H1 (cell line): ENCODE data around the gene TIMM8B. TPM values are rescaled to one million over a fixed set of nuclear protein-coding genes. Genes with fewer than 3 reads are reported as not detected.

Experiments
- CTCF ChIA-PET: fragments of 300-600 bp; sonication (Branson Sonifier 250); formaldehyde crosslinking; loops from one replicate; lab custom pipeline; 2021; ENCODE audit not compliant: partially characterized antibody; lab: Charles Lee
- POLR2A ChIA-PET: fragments of 300-600 bp; sonication (Branson Sonifier 250); formaldehyde crosslinking; loops from one replicate; lab custom pipeline; 2021; ENCODE audit warnings: inconsistent platforms; ENCODE audit not compliant: partially characterized antibody; lab: Charles Lee
- DNase-seq, 2 experiments: peaks; one replicate each; pipeline versions ENCODE4 v3.0.0 to v3.0.0-alpha.2; 2010 to 2022; ENCODE audit warnings: low spot score in 2 of 2, low read depth in 1 of 2, mixed read lengths in 1 of 2
- FAIRE-seq: peaks from 2 replicates; lab custom pipeline; 2011; peaks lifted over from hg19 to GRCh38; lab: Jason Lieb, UNC
- H2AFZ ChIP-seq: 2 replicates; pipeline ENCODE4 v1.8.1; 2012; ENCODE audit warnings: low read length, inconsistent platforms
- H2AK5ac ChIP-seq: 2 replicates; pipeline ENCODE4 v1.6.1; 2013; ENCODE audit warnings: low read depth, low read length
- H2BK120ac ChIP-seq: replicated peaks from 2 replicates; pipeline ENCODE3; 2013; ENCODE audit warnings: low read depth, low read length, inconsistent platforms
- H2BK12ac ChIP-seq: 2 replicates; pipeline ENCODE4 v1.6.1; 2013; ENCODE audit warnings: low read depth, low read length
- H2BK15ac ChIP-seq: 2 replicates; pipeline ENCODE4 v1.6.1; 2013; ENCODE audit warnings: low read length
- H2BK20ac ChIP-seq: 2 replicates; pipeline ENCODE4 v1.6.1; 2013; ENCODE audit warnings: low read length
- H2BK5ac ChIP-seq: 2 replicates; pipeline ENCODE4 v1.6.1; 2013; ENCODE audit warnings: low read depth, low read length
- H3K14ac ChIP-seq: 2 replicates; pipeline ENCODE4 v1.6.1; 2013; ENCODE audit warnings: inconsistent platforms; ENCODE audit not compliant: insufficient read length
- H3K18ac ChIP-seq: 2 replicates; pipeline ENCODE4 v1.6.1; 2013; ENCODE audit warnings: low read length; ENCODE audit errors: extremely low read depth
- H3K23ac ChIP-seq: 2 replicates; pipeline ENCODE4 v1.6.1; 2013; ENCODE audit warnings: inconsistent platforms; ENCODE audit not compliant: insufficient read length
- H3K23me2 ChIP-seq: 2 replicates; pipeline ENCODE4 v1.6.1; 2013; ENCODE audit warnings: low read depth, low read length
- H3K27ac ChIP-seq: 2 replicates; pipeline ENCODE4 v1.6.1; 2011; ENCODE audit warnings: low read depth, low read length, inconsistent platforms
- H3K27me3 ChIP-seq, 4 experiments: replicated peaks in 1 of 4; 1 replicate in 1 of 4; 2 replicates in 3 of 4; pipeline versions ENCODE4 v1.6.1 to v1.8.1; 2011 to 2013; ENCODE audit warnings: low read length in 3 of 4, mild to moderate bottlenecking in 3 of 4, inconsistent platforms in 2 of 4, mixed read lengths in 2 of 4, moderate library complexity in 1 of 4; ENCODE audit not compliant: control insufficient read depth in 3 of 4, insufficient read depth in 3 of 4; ENCODE audit errors: extremely low read depth in 1 of 4
- H3K36me3 ChIP-seq, 4 experiments: 2 replicates each; pipeline versions ENCODE4 v1.6.1 to v1.8.1; 2011 to 2013; ENCODE audit warnings: mild to moderate bottlenecking in 4 of 4, low read length in 3 of 4, moderate library complexity in 2 of 4, control low read depth in 1 of 4, inconsistent platforms in 1 of 4; ENCODE audit not compliant: insufficient read depth in 4 of 4, control insufficient read depth in 2 of 4
- H3K4ac ChIP-seq: replicated peaks from 2 replicates; pipeline ENCODE3; 2013; ENCODE audit warnings: low read length, low read depth, mixed read lengths, inconsistent platforms; ENCODE audit not compliant: insufficient read length
- H3K4me1 ChIP-seq, 4 experiments: replicated peaks in 1 of 4; 1 replicate in 1 of 4; 2 replicates in 3 of 4; pipeline versions ENCODE4 v1.6.1 to v1.8.1; 2011 to 2013; ENCODE audit warnings: low read length in 3 of 4, inconsistent platforms in 2 of 4, mixed read lengths in 1 of 4; ENCODE audit not compliant: insufficient read depth in 4 of 4, control insufficient read depth in 3 of 4
- H3K4me2 ChIP-seq, 2 experiments: 2 replicates each; pipeline versions ENCODE4 v1.6.1 to v1.8.1; 2011 to 2013; ENCODE audit warnings: low read depth in 2 of 2, low read length in 2 of 2, control low read depth in 1 of 2, inconsistent platforms in 1 of 2, mild to moderate bottlenecking in 1 of 2; ENCODE audit not compliant: insufficient read depth in 1 of 2
- H3K4me3 ChIP-seq, 4 experiments: fragments of 200-600, 300-600 bp in 1 of 4; sonication (generic), shearing (Covaris generic), sonication (Bioruptor Twin) in 1 of 4; 2 replicates each; pipeline versions ENCODE4 v1.5.1 to v1.8.1; 2011 to 2016; ENCODE audit warnings: low read length in 4 of 4, low read depth in 3 of 4, control low read depth in 2 of 4, inconsistent platforms in 2 of 4, mild to moderate bottlenecking in 2 of 4, mixed read lengths in 1 of 4, moderate library complexity in 1 of 4; ENCODE audit not compliant: insufficient read depth in 2 of 4; ENCODE audit errors: extremely low read depth in 1 of 4
- H3K56ac ChIP-seq: replicated peaks from 2 replicates; pipeline ENCODE3; 2013; ENCODE audit warnings: low read depth, mild to moderate bottlenecking, mixed read lengths, low read length, inconsistent platforms; ENCODE audit not compliant: insufficient read length
- H3K79me1 ChIP-seq: 2 replicates; pipeline ENCODE4 v1.6.1; 2013; ENCODE audit warnings: low read depth, low read length, control low read depth
- H3K79me2 ChIP-seq, 2 experiments: 2 replicates each; pipeline versions ENCODE4 v1.6.1 to v1.8.1; 2012 to 2013; ENCODE audit warnings: low read length in 2 of 2, mild to moderate bottlenecking in 2 of 2, inconsistent platforms in 1 of 2; ENCODE audit not compliant: insufficient read depth in 2 of 2, control insufficient read depth in 1 of 2
- H3K9ac ChIP-seq, 4 experiments: replicated peaks in 1 of 4; 1 replicate in 1 of 4; 2 replicates in 3 of 4; pipeline versions ENCODE4 v1.6.1 to v1.8.1; 2011 to 2013; ENCODE audit warnings: low read depth in 3 of 4, low read length in 3 of 4, control low read depth in 2 of 4, mild to moderate bottlenecking in 2 of 4, moderate library complexity in 2 of 4, inconsistent platforms in 1 of 4; ENCODE audit errors: extremely low read depth in 1 of 4
- H3K9me3 ChIP-seq, 2 experiments: 2 replicates each; pipeline versions ENCODE4 v1.6.1 to v1.8.1; 2012 to 2013; ENCODE audit warnings: mild to moderate bottlenecking in 2 of 2, moderate library complexity in 2 of 2, control low read depth in 1 of 2, inconsistent platforms in 1 of 2, low read depth in 1 of 2, low read length in 1 of 2, mixed read lengths in 1 of 2; ENCODE audit not compliant: insufficient read depth in 2 of 2
- H4K20me1 ChIP-seq, 2 experiments: replicated peaks in 1 of 2; 2 replicates each; pipeline versions ENCODE3 to v1.8.1; 2011 to 2013; ENCODE audit warnings: inconsistent platforms in 2 of 2, low read length in 2 of 2, mild to moderate bottlenecking in 1 of 2; ENCODE audit not compliant: insufficient read depth in 2 of 2, control insufficient read depth in 1 of 2
- H4K5ac ChIP-seq: 2 replicates; pipeline ENCODE4 v1.6.1; 2013; ENCODE audit warnings: low read length, low read depth, mixed read lengths, inconsistent platforms; ENCODE audit not compliant: insufficient read length
- H4K8ac ChIP-seq: 2 replicates; pipeline ENCODE4 v1.8.0; 2013; ENCODE audit warnings: mild to moderate bottlenecking, moderate library complexity, low read length, inconsistent platforms; ENCODE audit not compliant: insufficient read depth; ENCODE audit errors: extremely low read depth
- H4K91ac ChIP-seq: replicated peaks from 2 replicates; pipeline ENCODE3; 2013; ENCODE audit warnings: low read length, mixed read lengths, inconsistent platforms; ENCODE audit not compliant: insufficient read length
- ASH2L ChIP-seq: fragments of 200-600, 300-600 bp; sonication (generic); IDR thresholded peaks from one replicate; pipeline ENCODE4 v1.7.1; 2017; ENCODE audit warnings: low read length
- ATF3 ChIP-seq: IDR thresholded peaks from 2 replicates; pipeline ENCODE4 v1.6.1; 2011; ENCODE audit warnings: low read depth, mild to moderate bottlenecking, low read length; ENCODE audit not compliant: insufficient read depth
- GTF2F1 ChIP-seq: IDR thresholded peaks from 2 replicates; pipeline ENCODE4 v1.6.1; 2012; ENCODE audit warnings: low read depth, low read length, improper control_type of control experiment, borderline replicate concordance
- HDAC2 ChIP-seq, 2 experiments: fragments of 300-600 bp in 1 of 2; sonication (generic) in 1 of 2; IDR thresholded peaks; 2 replicates each; pipeline ENCODE4 v1.6.1; 2011 to 2012; ENCODE audit warnings: low read depth in 2 of 2, low read length in 2 of 2, mild to moderate bottlenecking in 2 of 2, moderate library complexity in 2 of 2, borderline replicate concordance in 1 of 2, inconsistent platforms in 1 of 2
- HDAC6 ChIP-seq: IDR thresholded peaks from one replicate; pipeline ENCODE4 v1.7.1; 2012; ENCODE audit warnings: low read depth, mild to moderate bottlenecking, inconsistent platforms, low read length, moderate library complexity
- KDM5A ChIP-seq: fragments of 200-600 bp; IDR thresholded peaks from 2 replicates; pipeline ENCODE4 v1.7.1; 2012; ENCODE audit warnings: mild to moderate bottlenecking, low read length, inconsistent platforms, mixed read lengths
- PHF8 ChIP-seq: fragments of 200-600 bp; sonication (generic); conservative IDR thresholded peaks from 2 replicates; pipeline ENCODE4 v1.7.1; 2012; ENCODE audit warnings: low read depth, mild to moderate bottlenecking, inconsistent platforms, low read length, moderate library complexity
- RAD21 ChIP-seq, 2 experiments: IDR thresholded peaks in 1 of 2; conservative IDR thresholded peaks in 1 of 2; 2 replicates each; pipeline ENCODE4 v1.6.1; 2011; ENCODE audit warnings: low read depth in 2 of 2, low read length in 2 of 2, improper control_type of control experiment in 1 of 2, inconsistent platforms in 1 of 2, mild to moderate bottlenecking in 1 of 2, moderate library complexity in 1 of 2
- RFX5 ChIP-seq: IDR thresholded peaks from 2 replicates; pipeline ENCODE4 v1.6.1; 2011; ENCODE audit warnings: low read depth, low read length, improper control_type of control experiment, borderline replicate concordance
- RXRA ChIP-seq: IDR thresholded peaks from 2 replicates; pipeline ENCODE4 v1.6.1; 2011; ENCODE audit warnings: low read depth, mild to moderate bottlenecking, low read length, moderate library complexity; ENCODE audit not compliant: insufficient read depth
- SAP30 ChIP-seq: fragments of 300-600 bp; sonication (generic); IDR thresholded peaks from 2 replicates; pipeline ENCODE4 v1.7.1; 2012; ENCODE audit warnings: low read length, moderate library complexity, mild to moderate bottlenecking, inconsistent platforms; ENCODE audit not compliant: insufficient read depth, insufficient replicate concordance
- SP1 ChIP-seq: IDR thresholded peaks from 2 replicates; pipeline ENCODE4 v1.6.1; 2011; ENCODE audit warnings: low read depth, low read length
- TAF7 ChIP-seq: optimal IDR thresholded peaks from 2 replicates; pipeline ENCODE3; 2011; ENCODE audit warnings: low read depth, mild to moderate bottlenecking, inconsistent platforms, low read length, moderate library complexity, borderline replicate concordance
- WGBS, 2 experiments: shearing (Covaris generic) in 1 of 2; methylation state at CpG; one replicate each; pipeline versions ENCODE4 v1.1.6 to v1.1.7; 2013 to 2015; ENCODE audit warnings: low lambda C conversion rate in 2 of 2, mixed read lengths in 2 of 2, inconsistent platforms in 1 of 2, low coverage in 1 of 2, missing lambda C conversion rate in 1 of 2; ENCODE audit not compliant: insufficient replicate concordance in 2 of 2, insufficient coverage in 1 of 2, insufficient read length in 1 of 2; ENCODE audit errors: extremely low coverage in 1 of 2, missing lambda C conversion rate in 1 of 2; 5-methylcytosine and 5-hydroxymethylcytosine counted together
- polyA plus RNA-seq, 7 experiments: library from polyadenylated mRNA; depleted of rRNA in 3 of 7; stranded (reverse) in 5 of 7; unstranded in 2 of 7; fragments of >200 nt in 5 of 7; fragments of 200-250 nt in 2 of 7; gene quantifications; 1 replicate in 5 of 7; 2 replicates in 1 of 7; 4 replicates in 1 of 7; pipeline versions ENCODE4 v1.2.1 to v1.2.3, GENCODE V29; 2011 to 2013; ENCODE audit warnings: missing spikeins in 2 of 7, mixed read lengths in 2 of 7
- total RNA-seq: library from RNA; stranded (reverse); fragmentation: NEBNext Ultra II Directional; extraction: Animal tissue kit (Norgen Biotek cat#: 25700); gene quantifications from 2 replicates; pipeline ENCODE4 v1.2.1, GENCODE V29; 2021

The TIMM8B gene
- total and polyA plus RNA-seq, 2 of the 8 experiments (the other 6 are each of a cell fraction or from before 2014, with no cell fraction given) = 93.7 to 143 TPM

- no peak overlapping the region for H2BK5ac ChIP-seq
- H2AFZ ChIP-seq = no peak overlapping the region
- H2BK120ac ChIP-seq = no peak overlapping the region
- H3K36me3 ChIP-seq = peaks cover 3 to 55% (median 25%) of the 10 kb centered on the region in 4 experiments; a peak in 6 of 8 replicates
- no peak overlapping the region for H2BK12ac ChIP-seq
- no peaks in the 10 kb centered on the region for H3K23me2 ChIP-seq
- DNase-seq = no peak
- no peak overlapping the region for H3K4me2 ChIP-seq
- H2BK20ac ChIP-seq = no peak overlapping the region
- H3K27ac ChIP-seq = no peak overlapping the region
- H3K27me3 ChIP-seq = no peaks in the 10 kb centered on the region
- CTCF ChIA-PET = no interaction called here
- peaks cover 0 to 2% of the 10 kb centered on the region in 2 experiments; a peak in 2 of 4 replicates for H3K79me2 ChIP-seq
- no peaks in the 10 kb centered on the region for H3K79me1 ChIP-seq
- no peaks in the 10 kb centered on the region for H3K4me1 ChIP-seq
- H4K5ac ChIP-seq = no peak overlapping the region
- no peak overlapping the region for H3K14ac ChIP-seq
- no peak overlapping the region for H4K8ac ChIP-seq
- H3K9me3 ChIP-seq = no peaks in the 10 kb centered on the region
- H3K56ac ChIP-seq = no peak overlapping the region
- no peak overlapping the region for H4K91ac ChIP-seq
- H4K20me1 ChIP-seq = no peaks in the 10 kb centered on the region
- 48% methylated on average over 2 of the region's 2 CpGs; no CpG with 5 or more reads in 1 of the 2 experiments for WGBS, 2 experiments
- POLR2A ChIA-PET = no interaction called here
- no peak overlapping the region for H3K23ac ChIP-seq
- H3K18ac ChIP-seq = no peak overlapping the region
- no peak for FAIRE-seq
- H2BK15ac ChIP-seq = no peak overlapping the region
- TF ChIP-seq RFX5 (no peak), SP1 (no peak), RAD21 (IDR thresholded peaks at IDR 0.05 in 1 of 2, conservative IDR thresholded peaks at IDR 0.05 in 1 of 2; ENCODE audit: low read depth in 2 of 2, low read length in 2 of 2) (no peak), ATF3 (no peak), RXRA (no peak), SAP30 (no peak), GTF2F1 (no peak), ASH2L (no peak), TAF7 (no peak), HDAC2 (IDR thresholded peaks at IDR 0.05; ENCODE audit: borderline replicate concordance in 1 of 2, low read depth in 2 of 2, low read length in 2 of 2) (no peak), KDM5A (no peak), HDAC6 (no peak), PHF8 (no peak)
- H3K4ac ChIP-seq = no peak overlapping the region
- H3K4me3 ChIP-seq = no peak overlapping the region
- no peak overlapping the region for H2AK5ac ChIP-seq
- H3K9ac ChIP-seq = no peak overlapping the region
These were observed 36.8 kb downstream of the TIMM8B start for GRCh38 chr11:112049777-112050176.
